Breast epithelium (tissue), 3 donors: Measurements from ENCODE around the gene PPM1F.

ENCODE experiments used
- CTCF ChIP-seq, 3 donors: fragments of 450-650 bp; IDR thresholded peaks; one replicate each; pipeline ENCODE4 v1.5.1; 2016 to 2017; ENCODE audit warnings: antibody characterized with exemption in 3 of 3, mild to moderate bottlenecking in 3 of 3, moderate library complexity in 3 of 3
- POLR2A ChIP-seq: fragments of 450-650 bp; IDR thresholded peaks from one replicate; pipeline ENCODE4 v1.6.1; 2016; ENCODE audit warnings: antibody characterized with exemption, mild to moderate bottlenecking, moderate library complexity
- POLR2AphosphoS5 ChIP-seq, 3 donors: sonication (generic); formaldehyde crosslinking; IDR thresholded peaks; one replicate each; pipeline ENCODE4 v1.6.1; 2017; ENCODE audit warnings: antibody characterized with exemption in 3 of 3

- TF ChIP-seq POLR2A (no peak), CTCF (IDR thresholded peaks at IDR 0.05) (no peak), POLR2AphosphoS5 (IDR thresholded peaks at IDR 0.05) (no peak)
These were observed 18.4 kb upstream of the PPM1F start for GRCh38 chr22:21970800-21971617.
